ENCODE data around the gene ADAM15. TPM values are rescaled to one million over a fixed set of nuclear protein-coding genes. Genes with fewer than 3 reads are reported as not detected.

Gene ADAM15
- total and polyA plus RNA-seq, 5 experiments from 2014 or later = 2.8 to 21.9 (median 4.5) TPM

DNA sequence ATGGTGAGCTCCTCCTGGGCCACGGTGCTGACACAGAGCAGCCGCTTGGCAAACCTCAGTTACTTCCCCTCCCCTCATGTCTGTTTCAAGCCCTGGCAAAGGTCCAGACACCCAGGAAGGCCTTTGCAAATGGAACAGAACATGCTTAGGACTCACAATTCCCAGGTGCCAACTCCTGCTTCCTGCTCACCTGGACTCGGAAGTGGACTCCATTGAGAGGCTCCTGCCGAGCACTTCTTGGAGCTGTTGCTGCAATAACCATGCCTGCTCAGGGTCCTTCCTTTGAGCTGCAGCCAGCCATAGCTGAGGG lies 28.2 kb upstream of the ADAM15 start:
- ATAC-seq (no peak), DNase-seq (no peak)
- Mint-ChIP-seq H3K4me1 (peaks cover 3 to 12% (median 9%) of the 10 kb centered on the region in 4 donors), H3K36me3 (peaks cover 0 to 2% (median 0%) of the 10 kb centered on the region in 3 donors), H3K27me3 (peaks cover 0 to 28% (median 5%) of the 10 kb centered on the region in 5 donors), H3K4me3 (no peak overlapping the region), H3K9me3 (no peaks in the 10 kb centered on the region), H3K27ac (no peak overlapping the region)
- POLR2A ChIA-PET = interaction anchor here (1.0 kb wide), 1 partner anchor 24 kb away, joined by 9 read pairs; no protein-coding TSS in a partner anchor

DNA sequence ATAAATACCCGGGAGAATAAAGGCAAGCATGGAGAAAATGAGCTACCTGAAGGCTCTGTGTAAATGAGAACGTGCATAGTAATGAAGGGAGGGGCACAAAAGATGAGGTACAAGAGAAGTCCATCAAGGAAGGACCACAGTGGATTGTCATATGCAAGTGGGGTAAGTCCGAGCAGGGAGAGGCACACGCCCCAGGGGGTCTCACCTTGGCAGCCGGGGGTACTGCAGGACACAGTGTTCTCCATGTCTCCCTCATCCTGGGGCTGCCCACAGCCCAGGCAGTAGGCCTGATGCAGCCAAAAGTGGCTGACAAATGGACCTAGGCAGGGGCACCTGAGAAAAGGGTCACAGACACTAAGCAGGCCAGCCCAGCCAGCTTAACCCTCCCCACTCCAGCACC lies 27.5 kb upstream of the ADAM15 start:
- no peak for DNase-seq
- ATAC-seq = no peak
- POLR2A ChIA-PET = no interaction called here
- Mint-ChIP-seq H3K27me3 (peaks cover 0 to 28% (median 5%) of the 10 kb centered on the region in 5 donors), H3K36me3 (peaks cover 0 to 2% (median 0%) of the 10 kb centered on the region in 3 donors), H3K4me3 (no peak overlapping the region), H3K9me3 (no peaks in the 10 kb centered on the region), H3K4me1 (peaks cover 0 to 10% (median 6%) of the 10 kb centered on the region in 4 donors), H3K27ac (peak overlapping the region in 1 of 10 donors; percentile 79)

DNA sequence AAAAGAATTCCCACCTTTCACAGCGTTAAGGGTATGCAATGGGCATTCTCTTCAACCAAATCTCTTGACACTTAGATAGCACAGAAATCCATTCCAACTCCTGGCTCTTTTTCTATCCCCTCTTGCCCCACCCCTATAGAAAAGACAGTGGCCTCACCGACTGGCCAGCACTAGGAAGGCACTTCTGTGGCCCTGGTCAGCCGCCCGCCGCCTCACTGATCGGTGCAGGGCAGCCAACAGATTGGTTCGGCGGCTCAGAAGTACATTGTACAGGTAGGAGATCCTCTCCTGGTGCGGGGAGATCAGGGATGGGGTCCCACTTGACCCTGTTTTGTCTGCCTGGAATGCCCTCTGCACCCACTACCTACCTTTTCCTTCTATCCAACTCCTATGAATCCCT lies 26.8 kb upstream of the ADAM15 start:
- peaks cover 0 to 7% (median 6%) of the 10 kb centered on the region in 4 donors for H3K4me1 Mint-ChIP-seq
- peaks cover 0 to 2% (median 0%) of the 10 kb centered on the region in 3 donors for H3K36me3 Mint-ChIP-seq
- H3K27me3 Mint-ChIP-seq = peaks cover 0 to 28% (median 5%) of the 10 kb centered on the region in 5 donors
- no peak overlapping the region for H3K27ac Mint-ChIP-seq
- DNase-seq (no peak), ATAC-seq (no peak)
- H3K4me3 Mint-ChIP-seq = no peak overlapping the region
- POLR2A ChIA-PET = no interaction called here
- H3K9me3 Mint-ChIP-seq = no peaks in the 10 kb centered on the region

DNA sequence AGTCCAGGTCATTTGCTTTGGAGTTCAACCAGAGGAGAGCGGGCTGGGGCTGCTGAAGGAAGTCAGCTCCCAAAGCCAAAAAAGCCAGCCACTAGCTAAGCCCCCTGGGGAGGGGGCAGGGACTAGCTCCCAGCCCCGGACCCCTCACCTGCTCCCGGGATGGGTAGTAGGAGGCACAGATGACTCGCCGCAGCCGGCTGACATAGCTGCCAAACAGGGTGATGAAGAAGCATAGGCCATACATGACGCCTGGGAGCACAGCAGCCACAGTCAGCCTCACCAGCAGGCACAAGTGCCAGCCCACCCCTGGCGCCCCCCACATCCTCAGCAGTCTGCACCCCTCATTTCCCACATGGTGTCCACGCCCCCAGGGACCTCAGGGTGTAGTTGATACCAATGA lies 25.0 kb upstream of the ADAM15 start:
- Mint-ChIP-seq H3K4me1 (peaks cover 0 to 6% (median 0%) of the 10 kb centered on the region in 4 donors), H3K27me3 (peaks cover 0 to 18% (median 5%) of the 10 kb centered on the region in 5 donors), H3K27ac (no peak overlapping the region), H3K36me3 (peaks cover 0 to 2% (median 0%) of the 10 kb centered on the region in 3 donors), H3K9me3 (no peaks in the 10 kb centered on the region), H3K4me3 (no peak overlapping the region)
- DNase-seq (no peak), ATAC-seq (no peak)
- POLR2A ChIA-PET = no interaction called here

DNA sequence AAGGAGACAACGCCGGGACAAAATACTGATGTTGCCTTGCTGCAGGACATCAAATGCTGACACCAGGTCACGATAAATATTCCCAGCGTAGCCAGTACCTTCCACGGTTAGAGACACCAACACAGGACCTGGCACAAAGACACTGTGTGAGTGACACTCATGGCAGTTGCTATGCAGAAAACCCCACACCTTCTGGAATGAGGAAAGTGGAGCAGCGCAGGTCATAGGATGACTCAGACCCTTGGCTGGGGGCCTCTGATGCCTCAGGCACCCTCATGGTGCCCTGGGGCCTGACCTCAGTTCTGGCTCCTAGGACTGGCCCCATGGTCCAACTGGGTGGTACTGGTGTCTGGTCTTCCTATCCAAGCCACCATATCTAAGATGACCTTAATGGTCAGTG lies 24.5 kb upstream of the ADAM15 start:
- peaks cover 0 to 17% (median 5%) of the 10 kb centered on the region in 5 donors for H3K27me3 Mint-ChIP-seq
- H3K27ac Mint-ChIP-seq = no peak overlapping the region
- DNase-seq (no peak), ATAC-seq (no peak)
- H3K36me3 Mint-ChIP-seq = peaks cover 0 to 2% (median 0%) of the 10 kb centered on the region in 3 donors
- H3K4me1 Mint-ChIP-seq = peaks cover 0 to 2% (median 0%) of the 10 kb centered on the region in 4 donors
- H3K4me3 Mint-ChIP-seq = no peak overlapping the region
- POLR2A ChIA-PET = no interaction called here
- no peaks in the 10 kb centered on the region for H3K9me3 Mint-ChIP-seq

DNA sequence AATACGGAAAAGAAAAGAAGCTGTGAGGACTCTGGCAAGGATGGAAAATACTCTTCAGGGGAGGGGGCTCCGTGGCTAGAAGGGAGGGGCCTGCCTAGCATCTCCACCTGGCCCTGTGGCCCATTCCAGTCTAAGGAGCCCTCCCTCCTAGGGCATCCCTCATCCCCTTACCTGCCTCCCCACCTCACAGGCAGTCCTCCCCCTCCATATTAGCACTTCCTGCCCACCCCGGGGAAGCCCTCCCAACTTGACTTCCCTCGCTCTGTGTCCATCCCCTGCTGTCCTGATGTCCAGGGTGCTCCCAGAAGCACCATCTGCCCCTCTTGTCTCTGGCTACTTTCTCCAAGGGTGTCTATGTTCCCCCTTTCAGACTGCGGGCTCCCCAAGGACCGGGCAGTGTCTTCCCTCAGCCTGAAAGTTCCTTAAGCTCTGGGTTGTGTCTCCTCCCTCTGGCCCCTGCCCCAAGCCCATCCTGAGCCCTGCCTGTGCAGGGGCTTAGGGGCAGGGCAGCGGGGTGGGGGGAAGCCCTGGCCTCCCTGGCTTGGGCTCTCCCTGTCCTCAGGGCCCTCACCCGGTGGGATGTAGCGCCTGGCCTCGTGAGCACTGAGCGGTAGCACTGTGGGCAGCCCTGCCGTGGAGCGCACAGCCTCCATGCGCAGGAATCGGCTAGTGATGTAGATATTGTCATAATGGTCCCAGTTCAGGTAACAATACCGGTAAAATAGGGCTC lies 21.4 kb upstream of the ADAM15 start:
- ATAC-seq = no peak
- peaks cover 0 to 1% (median 0%) of the 10 kb centered on the region in 4 donors for H3K4me1 Mint-ChIP-seq
- DNase-seq = no peak
- peaks cover 0 to 8% (median 0%) of the 10 kb centered on the region in 5 donors for H3K27me3 Mint-ChIP-seq
- POLR2A ChIA-PET = no interaction called here
- no peaks in the 10 kb centered on the region for H3K9me3 Mint-ChIP-seq
- H3K27ac Mint-ChIP-seq = peak overlapping the region in 1 of 10 donors; percentile 68
- no peaks in the 10 kb centered on the region for H3K36me3 Mint-ChIP-seq
- no peak overlapping the region for H3K4me3 Mint-ChIP-seq

DNA sequence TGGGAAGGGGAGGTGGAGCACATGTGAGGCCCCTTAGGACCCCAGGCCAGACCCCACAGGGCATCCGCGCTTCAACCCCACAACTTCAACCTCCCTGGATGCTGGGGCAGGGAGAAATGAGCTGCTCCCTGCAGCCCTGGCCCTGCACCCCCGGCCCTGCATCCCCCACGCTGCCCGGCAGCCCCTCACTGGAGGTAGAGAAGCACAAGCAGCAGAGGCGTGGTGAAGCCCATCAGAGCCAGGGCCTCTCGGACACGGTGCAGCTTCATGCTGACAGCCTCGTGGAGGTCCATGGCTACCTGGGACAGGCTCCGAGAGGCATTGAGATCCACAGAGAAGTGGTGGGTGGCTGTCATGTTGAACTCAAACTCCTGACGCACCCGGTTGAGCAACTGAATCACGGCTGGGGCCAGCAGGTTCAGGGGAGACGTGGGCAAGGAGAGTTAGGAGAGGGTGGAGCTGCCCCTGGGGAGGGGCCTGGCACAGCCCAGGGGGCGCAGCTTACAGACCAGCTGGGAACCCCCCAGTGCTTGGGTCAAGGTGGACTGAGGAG lies 20.8 kb upstream of the ADAM15 start:
- DNase-seq (no peak), ATAC-seq (no peak)
- Mint-ChIP-seq H3K4me1 (peaks cover 0 to 1% (median 0%) of the 10 kb centered on the region in 4 donors), H3K27ac (no peak overlapping the region), H3K27me3 (peaks cover 0 to 8% (median 0%) of the 10 kb centered on the region in 5 donors), H3K9me3 (no peaks in the 10 kb centered on the region), H3K36me3 (no peaks in the 10 kb centered on the region), H3K4me3 (no peak overlapping the region)
- POLR2A ChIA-PET = no interaction called here

DNA sequence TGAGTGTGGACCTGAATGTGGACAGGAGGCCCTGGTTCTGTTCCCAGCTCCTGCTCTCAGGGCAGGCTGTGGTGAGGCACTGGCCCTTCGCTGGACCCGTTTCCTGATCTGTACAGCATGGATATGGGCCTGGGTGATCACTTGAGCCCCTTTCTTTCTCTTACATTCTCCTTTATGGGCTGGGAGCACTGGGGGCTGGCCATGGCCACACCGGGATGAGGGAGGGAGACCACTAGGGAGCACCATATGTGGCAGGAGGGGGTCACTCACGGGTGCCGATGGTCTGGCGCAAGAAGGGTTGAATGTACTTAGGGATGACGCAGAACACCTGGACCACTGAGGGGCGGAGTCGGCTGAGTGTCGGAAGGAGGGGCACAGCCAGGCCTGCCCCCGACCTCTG lies 20.2 kb upstream of the ADAM15 start:
- Mint-ChIP-seq H3K4me3 (no peak overlapping the region), H3K27ac (no peak overlapping the region), H3K4me1 (peaks cover 0 to 1% (median 0%) of the 10 kb centered on the region in 4 donors), H3K36me3 (no peaks in the 10 kb centered on the region), H3K27me3 (peaks cover 0 to 8% (median 0%) of the 10 kb centered on the region in 5 donors), H3K9me3 (no peaks in the 10 kb centered on the region)
- POLR2A ChIA-PET = no interaction called here
- no peak for DNase-seq
- ATAC-seq = no peak

DNA sequence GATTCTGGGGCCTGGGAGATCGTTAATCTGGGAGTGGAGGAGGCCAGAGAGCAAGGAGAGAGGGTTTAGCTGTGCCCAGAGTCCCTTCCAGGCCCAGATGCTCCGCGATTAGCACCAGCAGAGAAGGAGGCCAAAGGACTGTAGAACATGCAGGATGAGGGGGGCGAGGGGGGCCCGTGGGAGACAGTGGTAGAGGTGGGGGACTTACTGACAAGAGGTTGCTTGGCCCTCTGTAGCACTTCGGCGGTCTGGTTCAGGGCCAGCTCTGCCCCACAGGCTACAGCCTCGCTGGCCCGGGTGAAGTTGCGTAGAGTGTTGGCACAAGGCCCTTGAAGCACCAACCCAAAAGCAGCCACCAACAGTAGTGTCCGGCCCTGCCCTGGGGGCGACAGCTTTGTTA lies 18.2 kb upstream of the ADAM15 start:
- H3K9me3 Mint-ChIP-seq = no peaks in the 10 kb centered on the region
- H3K4me3 Mint-ChIP-seq = no peak overlapping the region
- ATAC-seq = no peak
- DNase-seq = no peak
- POLR2A ChIA-PET = no interaction called here
- H3K27ac Mint-ChIP-seq = no peak overlapping the region
- H3K27me3 Mint-ChIP-seq = peaks cover 0 to 9% (median 3%) of the 10 kb centered on the region in 5 donors
- H3K4me1 Mint-ChIP-seq = peaks cover 0 to 1% (median 0%) of the 10 kb centered on the region in 4 donors
- no peaks in the 10 kb centered on the region for H3K36me3 Mint-ChIP-seq

DNA sequence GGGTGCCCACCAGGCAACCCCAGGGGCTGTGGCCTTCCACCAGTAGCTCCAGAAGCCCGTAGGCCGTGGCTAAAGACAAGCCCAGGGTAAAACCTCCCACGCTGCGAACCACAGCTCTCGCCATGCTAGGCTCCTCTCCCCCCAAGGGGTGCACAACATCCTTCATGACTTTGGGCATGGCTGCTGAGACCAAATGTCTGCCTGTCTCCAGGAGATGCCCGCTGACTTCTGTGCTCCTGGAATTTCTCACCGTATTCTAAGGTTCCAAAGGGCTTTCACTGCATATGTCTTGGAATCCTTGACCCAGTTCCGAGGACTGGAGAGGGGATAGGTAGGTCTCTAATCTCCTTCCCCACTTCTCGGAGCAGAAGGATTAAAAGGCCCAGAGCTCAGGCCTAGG lies 17.6 kb upstream of the ADAM15 start, which contains the start of the genes DCST1 and DCST2:
Gene DCST1, plus strand, starts transcription at position 301 of the 400 bp plus-strand sequence. CDS start 213 bp downstream, outside the sequence.
Gene DCST2, minus strand, starts transcription at position 258 of the 400 bp plus-strand sequence. Its CDS starts 80 bp downstream, at position 178.
- DNase-seq = no peak
- Mint-ChIP-seq H3K27me3 (peaks cover 0 to 12% (median 3%) of the 10 kb centered on the region in 5 donors), H3K36me3 (no peaks in the 10 kb centered on the region), H3K4me3 (no peak within 1 kb of the TSS), H3K9me3 (no peaks in the 10 kb centered on the region), H3K27ac (peak within 1 kb of the TSS in 1 of 10 donors; percentile 14), H3K4me1 (peaks cover 0 to 1% (median 0%) of the 10 kb centered on the region in 4 donors)
- ATAC-seq = no peak
- POLR2A ChIA-PET = no interaction called here

DNA sequence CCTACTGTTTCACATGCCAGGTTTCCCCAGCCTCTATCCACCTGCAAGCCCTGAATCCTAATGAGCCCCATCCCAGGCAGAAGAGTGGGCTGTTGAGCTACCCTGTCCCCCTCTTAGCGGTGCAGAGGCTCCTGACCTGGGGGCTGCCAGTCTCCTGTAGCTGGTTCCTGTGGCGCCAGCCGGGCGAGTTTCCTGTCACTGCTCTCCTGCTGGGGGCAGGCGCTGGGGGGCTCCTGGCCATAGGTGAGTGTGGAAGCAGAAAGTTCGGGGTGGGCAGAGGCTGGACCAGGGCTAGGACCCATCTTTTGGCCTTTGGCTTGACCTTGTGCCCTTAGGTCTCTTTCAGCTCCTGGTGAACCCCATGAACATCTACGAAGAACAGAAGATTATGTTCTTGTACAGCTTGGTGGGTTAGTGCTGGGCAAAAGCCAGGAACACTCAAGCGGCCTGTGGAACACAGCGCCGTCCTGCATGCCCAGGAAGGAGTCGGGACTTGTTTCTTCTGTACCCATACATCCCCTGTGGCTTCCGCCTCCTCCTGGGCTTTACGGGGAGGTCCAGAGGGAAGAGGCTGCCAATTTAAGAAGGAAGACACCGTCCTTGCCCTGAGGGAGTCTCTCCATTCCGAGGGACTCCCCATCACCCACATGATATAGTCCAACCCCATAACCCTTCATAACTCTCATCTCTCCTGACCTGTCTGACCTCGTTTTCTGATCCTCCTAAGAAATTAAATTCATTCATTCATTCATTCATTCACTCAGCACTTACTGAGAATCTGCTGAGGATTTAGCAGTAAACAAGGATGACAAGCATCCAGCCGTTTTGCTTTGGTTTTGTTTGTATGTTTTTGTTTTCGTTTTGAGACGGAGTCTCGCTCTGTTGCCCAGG lies 16.6 kb upstream of the ADAM15 start:
- no peak for DNase-seq
- Mint-ChIP-seq H3K4me1 (peaks cover 0 to 1% (median 0%) of the 10 kb centered on the region in 4 donors), H3K9me3 (no peaks in the 10 kb centered on the region), H3K36me3 (no peaks in the 10 kb centered on the region), H3K27me3 (peaks cover 0 to 19% (median 8%) of the 10 kb centered on the region in 5 donors), H3K4me3 (no peak overlapping the region), H3K27ac (peak overlapping the region in 1 of 10 donors; percentile 8)
- ATAC-seq = no peak
- POLR2A ChIA-PET = no interaction called here

DNA sequence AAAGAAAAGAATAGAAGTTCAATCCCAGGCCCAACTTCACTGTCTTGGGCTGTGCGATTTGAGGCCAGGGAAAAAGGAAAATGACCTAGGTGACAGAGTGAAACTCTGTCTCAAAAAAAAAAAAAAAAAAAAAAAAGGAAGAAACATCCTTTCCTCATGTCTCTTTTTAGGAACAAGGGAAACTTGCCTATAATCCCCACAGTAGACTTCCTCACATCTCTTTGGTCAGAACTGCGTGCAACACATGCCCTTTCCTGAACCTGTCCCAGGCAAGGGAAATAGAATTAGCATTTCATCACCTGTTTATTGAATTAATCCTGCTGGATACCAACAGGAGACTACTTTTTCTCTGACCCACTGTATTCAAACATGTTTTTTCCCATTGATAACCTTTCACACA lies 15.2 kb upstream of the ADAM15 start:
- ATAC-seq = no peak
- no peaks in the 10 kb centered on the region for H3K36me3 Mint-ChIP-seq
- POLR2A ChIA-PET = no interaction called here
- H3K4me3 Mint-ChIP-seq = no peak overlapping the region
- no peaks in the 10 kb centered on the region for H3K9me3 Mint-ChIP-seq
- no peak overlapping the region for H3K27ac Mint-ChIP-seq
- peaks cover 1 to 19% (median 8%) of the 10 kb centered on the region in 5 donors for H3K27me3 Mint-ChIP-seq
- peaks cover 0 to 1% (median 0%) of the 10 kb centered on the region in 4 donors for H3K4me1 Mint-ChIP-seq
- no peak for DNase-seq

All from naive thymus-derived CD8-positive, alpha-beta T cell (primary cell).